PC-9 (cell line): ENCODE measurements around the gene ZMIZ1.

Experiments used
- EZH2 ChIP-seq: fragments of 200-600 bp; sonication (generic); IDR thresholded peaks from 2 replicates; pipeline ENCODE4 v1.8.0; 2017; ENCODE audit warnings: antibody characterized with exemption, low read depth
- TF ChIP-seq, protein P1 (sequence below): fragments of 200-600 bp; sonication (generic); conservative IDR thresholded peaks from 2 replicates; pipeline ENCODE4 v1.6.1; 2017; ENCODE audit warnings: mixed run types, antibody characterized with exemption, mild to moderate bottlenecking, moderate library complexity

DNA sequence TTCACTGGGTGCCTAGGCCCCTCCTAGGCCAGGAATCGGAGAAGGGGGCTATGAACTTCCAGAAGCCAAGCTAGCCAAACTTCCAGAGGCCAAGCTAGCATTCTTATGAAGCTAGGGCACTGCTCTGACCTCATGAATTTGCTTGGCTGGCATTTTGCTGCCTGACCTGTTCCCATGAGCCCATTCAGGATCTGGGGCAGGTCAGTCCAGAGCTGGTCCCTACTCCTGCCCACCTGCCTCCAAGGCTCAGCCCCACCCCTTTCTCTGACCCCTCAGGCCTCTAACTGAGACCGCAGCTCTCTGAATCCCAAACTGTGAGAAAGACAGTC is 277.2 kb downstream of the ZMIZ1 start:
- TF ChIP-seq, protein P1, sequence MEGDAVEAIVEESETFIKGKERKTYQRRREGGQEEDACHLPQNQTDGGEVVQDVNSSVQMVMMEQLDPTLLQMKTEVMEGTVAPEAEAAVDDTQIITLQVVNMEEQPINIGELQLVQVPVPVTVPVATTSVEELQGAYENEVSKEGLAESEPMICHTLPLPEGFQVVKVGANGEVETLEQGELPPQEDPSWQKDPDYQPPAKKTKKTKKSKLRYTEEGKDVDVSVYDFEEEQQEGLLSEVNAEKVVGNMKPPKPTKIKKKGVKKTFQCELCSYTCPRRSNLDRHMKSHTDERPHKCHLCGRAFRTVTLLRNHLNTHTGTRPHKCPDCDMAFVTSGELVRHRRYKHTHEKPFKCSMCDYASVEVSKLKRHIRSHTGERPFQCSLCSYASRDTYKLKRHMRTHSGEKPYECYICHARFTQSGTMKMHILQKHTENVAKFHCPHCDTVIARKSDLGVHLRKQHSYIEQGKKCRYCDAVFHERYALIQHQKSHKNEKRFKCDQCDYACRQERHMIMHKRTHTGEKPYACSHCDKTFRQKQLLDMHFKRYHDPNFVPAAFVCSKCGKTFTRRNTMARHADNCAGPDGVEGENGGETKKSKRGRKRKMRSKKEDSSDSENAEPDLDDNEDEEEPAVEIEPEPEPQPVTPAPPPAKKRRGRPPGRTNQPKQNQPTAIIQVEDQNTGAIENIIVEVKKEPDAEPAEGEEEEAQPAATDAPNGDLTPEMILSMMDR: no peak
- TF ChIP-seq EZH2: no peak
